ENCODE measurements around the gene CD55.

DNA sequence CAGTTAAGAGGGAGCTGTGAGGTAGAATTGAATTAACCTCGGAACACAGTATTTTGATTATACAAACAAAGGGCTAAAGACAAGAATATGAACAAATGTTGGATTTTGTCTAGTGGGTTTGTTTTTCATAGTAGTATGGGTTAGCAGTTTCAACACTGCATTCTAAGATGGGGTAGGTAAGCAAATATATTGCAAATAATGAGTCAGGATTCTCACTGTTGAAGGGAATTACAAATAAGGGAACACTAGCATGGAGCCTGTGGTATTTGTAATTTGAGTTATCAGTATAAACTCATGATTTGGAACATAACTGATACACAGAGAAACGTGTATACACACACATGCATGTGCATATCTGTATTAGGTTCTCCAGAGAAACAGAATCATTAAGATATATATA is 44.5 kb downstream of the CD55 start:
- TF ChIP-seq REST (IDR thresholded peaks at IDR 0.05; ENCODE audit: insufficient replicate concordance, low read depth) = no peak
- no peak for TF ChIP-seq CTCF (IDR thresholded peaks at IDR 0.05; ENCODE audit: insufficient read depth, low read length)
- no peak for TF ChIP-seq POLR2AphosphoS5 (IDR thresholded peaks at IDR 0.05; ENCODE audit: low read depth)
- TF ChIP-seq GABPA (IDR thresholded peaks at IDR 0.05; ENCODE audit: low read depth) = no peak
- no peak for TF ChIP-seq SPI1 (IDR thresholded peaks at IDR 0.05; ENCODE audit: borderline replicate concordance, low read depth)
